Mucosa of descending colon (tissue), 3 donors: ENCODE data around the gene ASB10. TPM values are rescaled to one million over a fixed set of nuclear protein-coding genes. Genes with fewer than 3 reads are reported as not detected.

Experiments used
- ATAC-seq: fragments of 200-7000 bp; cut with Tn5 transposase; one replicate; pipeline ENCODE4 v1.9.1; 2020; ENCODE audit warnings: mild to moderate bottlenecking, moderate library complexity
- DNase-seq, 3 donors: peaks; one replicate each; pipeline ENCODE4 v3.0.0-alpha.2; 2020
- H3K36me3 ChIP-seq: fragments of 200-600 bp; one replicate; pipeline ENCODE4 v1.8.0; 2021; ENCODE audit warnings: low read depth, mild to moderate bottlenecking
- H3K4me1 ChIP-seq: fragments of 200-600 bp; one replicate; pipeline ENCODE4 v1.8.0; 2021; ENCODE audit warnings: low read depth, mild to moderate bottlenecking
- H3K4me3 ChIP-seq: fragments of 200-600 bp; one replicate; pipeline ENCODE4 v1.8.0; 2021; ENCODE audit warnings: mild to moderate bottlenecking
- H3K9me3 ChIP-seq: fragments of 200-600 bp; one replicate; pipeline ENCODE4 v1.8.0; 2021; ENCODE audit warnings: mild to moderate bottlenecking
- intact Hi-C, 2 donors: fragments of 100-400 bp; cut with DNase I in 1 of 2; cut with micrococcal nuclease in 1 of 2; formaldehyde crosslinking; loops; one replicate each; pipeline versions ENCODE4 v1.11.0 to v1.11.1; 2022; cut with DNase I, micrococcal nuclease
- total RNA-seq, 3 donors: library from RNA; stranded (reverse); fragmentation: NEBNext Ultra II Directional in 2 of 3; extraction: Animal tissue kit (Norgen Biotek cat#: 25700) in 2 of 3; gene quantifications; one replicate each; pipeline versions ENCODE4 v1.2.1 to v1.2.4, GENCODE V29; 2021 to 2023
- TF ChIP-seq, protein P1 (sequence below): fragments of 200-600 bp; IDR thresholded peaks from one replicate; pipeline ENCODE4 v1.8.0; 2022; ENCODE audit warnings: antibody characterized with exemption, mild to moderate bottlenecking
- donor health status: DM: no; HTN: no; CAD: no; lungs with moderate emphysema.
- donor health status: DM: no; HTN: no; CAD: no.
- donor health status: DM: no; HTN: yes; CAD: no.

Gene ASB10
- total RNA-seq, 3 donors from 2014 or later, result not detected

DNA sequence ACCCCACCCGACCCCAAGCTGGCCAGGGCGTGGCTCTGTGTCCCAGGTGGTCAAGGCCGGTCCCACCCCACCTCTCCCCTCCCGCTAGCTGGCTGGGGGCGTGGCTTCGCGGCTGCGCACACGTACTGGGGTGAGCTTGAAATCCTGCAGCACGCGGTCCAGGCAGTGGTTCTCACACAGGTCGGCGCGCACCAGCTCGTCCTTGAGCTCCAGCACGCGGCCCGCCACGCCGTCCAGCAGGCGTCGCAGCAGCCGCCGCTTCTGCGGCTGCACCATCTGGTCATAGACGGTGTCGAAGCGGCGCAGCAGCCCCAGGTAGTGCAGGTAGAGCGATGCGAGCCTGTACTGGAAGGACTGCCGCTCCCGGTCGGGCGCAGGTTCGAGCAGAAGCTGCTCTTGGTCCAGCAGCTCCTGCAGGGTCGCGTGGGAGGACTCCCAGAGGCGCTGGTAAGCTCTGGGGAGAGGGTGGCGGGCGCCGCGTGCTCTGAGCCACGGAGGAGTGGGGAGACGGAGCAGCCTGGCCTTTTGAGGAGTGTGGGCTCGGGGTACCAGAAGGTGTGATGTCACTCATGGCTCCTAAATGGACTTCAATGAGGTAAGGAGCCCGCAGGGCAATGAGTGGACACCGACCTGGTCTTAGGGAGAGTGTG lies 17.5 kb upstream of the ASB10 start:
- ATAC-seq, result peak; percentile 38

DNA sequence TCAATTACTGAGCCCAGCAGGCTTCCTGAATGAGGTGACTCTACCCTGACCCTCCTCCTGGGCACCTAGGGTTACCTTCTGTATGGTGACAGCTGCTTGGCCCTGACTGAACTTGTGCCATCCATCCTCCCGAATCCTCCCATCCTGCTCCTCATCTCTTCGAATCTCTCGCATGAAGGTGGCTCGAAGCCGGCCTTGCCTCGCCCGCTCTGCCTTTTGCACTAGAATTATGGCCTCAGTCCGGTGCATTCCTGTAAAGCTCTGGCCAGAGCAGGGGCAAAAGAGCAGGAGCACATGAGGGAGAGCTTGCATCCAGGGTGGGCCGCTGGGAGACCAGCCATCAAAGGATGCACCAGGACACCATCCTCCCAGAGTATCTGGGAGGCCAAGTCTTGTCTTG lies 15.8 kb upstream of the ASB10 start:
- Histone ChIP-seq H3K9me3 (no peaks in the 10 kb centered on the region), H3K36me3 (no peaks in the 10 kb centered on the region), H3K4me1 (no peaks in the 10 kb centered on the region), H3K4me3 (no peak overlapping the region)
- TF ChIP-seq, protein P1, sequence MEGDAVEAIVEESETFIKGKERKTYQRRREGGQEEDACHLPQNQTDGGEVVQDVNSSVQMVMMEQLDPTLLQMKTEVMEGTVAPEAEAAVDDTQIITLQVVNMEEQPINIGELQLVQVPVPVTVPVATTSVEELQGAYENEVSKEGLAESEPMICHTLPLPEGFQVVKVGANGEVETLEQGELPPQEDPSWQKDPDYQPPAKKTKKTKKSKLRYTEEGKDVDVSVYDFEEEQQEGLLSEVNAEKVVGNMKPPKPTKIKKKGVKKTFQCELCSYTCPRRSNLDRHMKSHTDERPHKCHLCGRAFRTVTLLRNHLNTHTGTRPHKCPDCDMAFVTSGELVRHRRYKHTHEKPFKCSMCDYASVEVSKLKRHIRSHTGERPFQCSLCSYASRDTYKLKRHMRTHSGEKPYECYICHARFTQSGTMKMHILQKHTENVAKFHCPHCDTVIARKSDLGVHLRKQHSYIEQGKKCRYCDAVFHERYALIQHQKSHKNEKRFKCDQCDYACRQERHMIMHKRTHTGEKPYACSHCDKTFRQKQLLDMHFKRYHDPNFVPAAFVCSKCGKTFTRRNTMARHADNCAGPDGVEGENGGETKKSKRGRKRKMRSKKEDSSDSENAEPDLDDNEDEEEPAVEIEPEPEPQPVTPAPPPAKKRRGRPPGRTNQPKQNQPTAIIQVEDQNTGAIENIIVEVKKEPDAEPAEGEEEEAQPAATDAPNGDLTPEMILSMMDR, result no peak
- intact Hi-C loops, result no loop called here
- no peak for DNase-seq
- ATAC-seq, result no peak

More for the DNA sequence above, 17.5 kb upstream of the ASB10 start:
- H3K9me3 ChIP-seq, result no peaks in the 10 kb centered on the region
- no peak overlapping the region for H3K4me3 ChIP-seq
- DNase-seq, result no peak
- H3K4me1 ChIP-seq, result no peaks in the 10 kb centered on the region
- H3K36me3 ChIP-seq, result no peaks in the 10 kb centered on the region
- TF ChIP-seq, protein P1, result no peak
- intact Hi-C loops, result no loop called here

DNA sequence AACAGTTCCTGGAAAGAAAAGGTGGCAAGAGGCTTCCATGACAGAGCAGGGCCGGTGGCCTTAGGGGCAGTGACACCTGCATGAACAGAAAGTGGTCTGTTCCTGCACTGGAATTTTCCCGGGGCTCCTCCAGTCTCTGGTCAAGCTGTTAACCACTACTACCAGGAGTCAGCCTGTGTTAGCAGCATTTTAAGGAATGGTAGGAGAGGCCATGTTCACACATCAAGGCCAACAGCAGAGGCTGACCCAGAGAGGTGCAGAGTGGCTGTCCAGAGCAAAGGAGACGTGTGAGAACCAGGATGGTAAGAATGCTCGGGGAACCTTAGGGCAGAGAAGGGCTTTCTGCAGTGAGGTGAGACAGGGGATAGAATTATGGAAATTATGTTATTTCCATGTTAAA lies 14.7 kb upstream of the ASB10 start:
- intact Hi-C loops, result no loop called here
- TF ChIP-seq, protein P1, result no peak
- DNase-seq, result no peak
- no peaks in the 10 kb centered on the region for H3K9me3 ChIP-seq
- H3K36me3 ChIP-seq, result no peaks in the 10 kb centered on the region
- no peak for ATAC-seq
- no peak overlapping the region for H3K4me3 ChIP-seq
- no peaks in the 10 kb centered on the region for H3K4me1 ChIP-seq

DNA sequence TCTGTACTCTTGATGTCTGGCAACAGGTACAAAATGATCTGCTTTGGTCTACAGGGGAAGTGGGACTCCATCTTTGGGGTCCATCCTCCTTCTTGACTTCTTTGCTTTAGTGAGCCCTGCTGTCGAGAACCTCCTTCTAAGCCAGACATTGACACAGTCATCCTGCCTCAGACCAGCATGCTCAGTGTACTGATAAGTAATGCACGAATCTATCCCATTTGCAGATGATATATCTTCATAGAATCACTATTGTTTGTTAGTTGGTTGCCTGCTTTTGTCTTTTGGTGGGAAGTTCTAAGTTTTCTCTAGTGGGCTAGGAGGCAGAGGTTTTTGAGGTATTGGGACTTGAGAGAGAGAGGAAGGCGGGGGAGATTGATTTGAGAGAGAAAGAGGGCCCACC lies 14.3 kb upstream of the ASB10 start:
- Histone ChIP-seq H3K36me3 (no peaks in the 10 kb centered on the region), H3K4me1 (no peaks in the 10 kb centered on the region), H3K4me3 (no peak overlapping the region), H3K9me3 (no peaks in the 10 kb centered on the region)
- ATAC-seq (no peak), DNase-seq (no peak)
- intact Hi-C loops, result no loop called here
- TF ChIP-seq, protein P1, result no peak

DNA sequence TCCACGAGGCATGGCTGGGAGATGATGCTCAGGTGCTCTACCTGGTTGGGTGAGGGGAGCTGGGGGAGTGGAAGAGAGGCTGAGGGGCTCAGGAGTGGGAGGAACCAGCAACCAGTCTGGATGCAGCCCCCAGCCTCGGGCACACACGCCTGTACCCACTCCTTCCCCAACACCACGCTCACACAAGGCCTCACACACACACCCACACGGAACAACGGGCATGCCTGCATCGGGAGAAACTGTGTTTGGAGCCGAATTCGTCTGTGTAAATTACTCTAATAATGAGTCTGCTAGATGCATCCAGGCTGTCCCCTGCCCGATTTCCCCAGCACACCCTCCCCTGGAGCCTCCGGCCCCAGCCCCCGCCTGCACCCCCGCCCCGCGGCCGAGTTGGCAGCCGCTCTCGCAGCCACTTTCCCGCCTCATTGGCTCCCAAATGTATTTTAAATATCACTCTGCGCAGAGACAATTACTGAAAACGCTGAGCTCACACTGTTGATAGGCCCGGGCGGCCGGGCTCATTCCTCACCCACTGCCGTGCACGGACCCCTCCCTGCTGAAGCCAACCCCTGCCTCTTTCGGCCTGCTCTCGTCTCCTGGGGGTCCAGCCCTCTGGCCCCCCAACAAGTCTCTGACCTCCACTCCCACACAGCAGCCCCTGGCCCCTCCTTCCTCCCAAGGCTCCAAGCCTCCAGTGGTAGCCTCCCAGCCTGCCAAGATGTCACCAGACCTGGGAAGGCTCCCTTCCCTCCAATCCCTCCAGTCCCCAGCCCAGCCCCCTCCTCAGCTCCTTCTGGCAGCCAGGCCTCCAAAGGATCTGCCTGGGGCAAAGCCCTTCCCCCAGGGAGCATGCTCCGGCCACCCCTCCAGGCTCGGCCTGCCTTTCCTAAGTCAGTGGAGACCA lies 12.1 kb upstream of the ASB10 start:
- TF ChIP-seq, protein P1, result no peak
- Histone ChIP-seq H3K4me3 (no peak overlapping the region), H3K9me3 (no peaks in the 10 kb centered on the region), H3K36me3 (no peaks in the 10 kb centered on the region), H3K4me1 (no peaks in the 10 kb centered on the region)
- intact Hi-C loops, result no loop called here
- DNase-seq (no peak), ATAC-seq (no peak)
